Esophagus muscularis mucosa (tissue), 4 donors: ENCODE measurements around the gene PTPRT. TPM values are rescaled to one million over a fixed set of nuclear protein-coding genes. Genes with fewer than 3 reads are reported as not detected.

Source experiments
- DNase-seq: peaks from one replicate; pipeline ENCODE4 v3.0.0-alpha.2; 2017; ENCODE audit errors: extremely low spot score
- H3K27ac ChIP-seq, 4 donors: fragments of 200-600 bp; sonication (generic); replicated peaks in 1 of 4; 1 replicate in 3 of 4; 2 replicates in 1 of 4; pipeline ENCODE4 v1.5.1; 2016 to 2019; ENCODE audit warnings: mild to moderate bottlenecking in 1 of 4
- H3K27me3 ChIP-seq, 4 donors: fragments of 200-600 bp; sonication (generic); one replicate each; pipeline versions ENCODE4 v1.5.1 to v1.6.0; 2016 to 2019
- H3K36me3 ChIP-seq, 4 donors: fragments of 200-600 bp; sonication (generic); one replicate each; pipeline ENCODE4 v1.5.1; 2016 to 2019
- H3K4me1 ChIP-seq, 4 donors: fragments of 200-600 bp; sonication (generic); one replicate each; pipeline ENCODE4 v1.5.1; 2016 to 2019
- H3K4me3 ChIP-seq, 4 donors: fragments of 200-600 bp; sonication (generic); 1 replicate in 2 of 4; 2 replicates in 2 of 4; pipeline ENCODE4 v1.5.1; 2016 to 2019; ENCODE audit warnings: mild to moderate bottlenecking in 4 of 4, moderate library complexity in 1 of 4
- H3K9me3 ChIP-seq, 4 donors: fragments of 200-600 bp; sonication (generic); 1 replicate in 3 of 4; 2 replicates in 1 of 4; pipeline ENCODE4 v1.5.1; 2016 to 2019
- EP300 ChIP-seq: sonication (generic); formaldehyde crosslinking; IDR thresholded peaks from one replicate; pipeline ENCODE4 v1.6.1; 2017; ENCODE audit warnings: antibody characterized with exemption
- POLR2A ChIP-seq: fragments of 450-650 bp; IDR thresholded peaks from one replicate; pipeline ENCODE4 v1.6.1; 2017; ENCODE audit warnings: antibody characterized with exemption, moderate library complexity, mild to moderate bottlenecking, low read depth
- POLR2AphosphoS5 ChIP-seq, 2 donors: sonication (generic); formaldehyde crosslinking; IDR thresholded peaks; one replicate each; pipeline ENCODE4 v1.6.1; 2017; ENCODE audit warnings: antibody characterized with exemption in 2 of 2
- WGBS: methylation state at CpG from one replicate; pipeline ENCODE4 v1.1.5; 2018; 5-methylcytosine and 5-hydroxymethylcytosine counted together
- intact Hi-C: fragments of 100-400 bp; cut with DNase I; formaldehyde crosslinking; loops from one replicate; pipeline ENCODE4 v1.15.1; 2023
- total RNA-seq, 4 donors: library from RNA; depleted of rRNA; stranded (reverse); fragments of >200 nt; gene quantifications; one replicate each; pipeline versions ENCODE4 v1.1.0 to v1.2.1, GENCODE V29; 2016
- TF ChIP-seq, protein P1 (sequence below), 3 experiments: fragments of 200-600 bp in 2 of 3; fragments of 450-650 bp in 1 of 3; sonication (generic) in 2 of 3; IDR thresholded peaks; one replicate each; pipeline ENCODE4 v1.5.1; 2017 to 2019; ENCODE audit warnings: antibody characterized with exemption in 3 of 3, mild to moderate bottlenecking in 2 of 3, moderate library complexity in 1 of 3

PTPRT gene
- total RNA-seq, 4 donors from 2014 or later, result 0.06 to 0.39 TPM; not detected in 2

DNA sequence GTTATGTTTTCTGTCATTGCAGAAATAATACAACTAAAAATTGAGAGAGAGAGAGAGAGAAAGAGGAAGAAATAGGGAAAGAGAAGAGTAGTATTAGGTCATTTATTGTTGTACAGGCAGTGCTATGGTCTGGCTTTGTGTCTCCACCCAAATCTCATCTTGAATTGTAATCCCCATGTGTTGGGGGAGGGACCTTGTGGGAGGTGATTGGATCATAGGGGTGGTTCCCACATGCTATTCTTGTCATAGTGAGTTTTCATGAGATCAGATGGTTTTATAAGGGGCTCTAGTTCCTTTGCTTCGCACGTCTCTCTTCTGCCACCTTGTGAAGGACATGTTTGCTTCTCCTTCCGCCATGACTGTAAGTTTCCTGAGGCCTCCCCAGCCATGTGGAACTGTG, 894.1 kb downstream of the PTPRT start:
- DNase-seq, result no peak
- no peaks in the 10 kb centered on the region for H3K36me3 ChIP-seq
- H3K27me3 ChIP-seq, result no peaks in the 10 kb centered on the region
- H3K9me3 ChIP-seq, result no peaks in the 10 kb centered on the region
- intact Hi-C loops, result no loop called here
- no peaks in the 10 kb centered on the region for H3K4me1 ChIP-seq
- TF ChIP-seq, protein P1, sequence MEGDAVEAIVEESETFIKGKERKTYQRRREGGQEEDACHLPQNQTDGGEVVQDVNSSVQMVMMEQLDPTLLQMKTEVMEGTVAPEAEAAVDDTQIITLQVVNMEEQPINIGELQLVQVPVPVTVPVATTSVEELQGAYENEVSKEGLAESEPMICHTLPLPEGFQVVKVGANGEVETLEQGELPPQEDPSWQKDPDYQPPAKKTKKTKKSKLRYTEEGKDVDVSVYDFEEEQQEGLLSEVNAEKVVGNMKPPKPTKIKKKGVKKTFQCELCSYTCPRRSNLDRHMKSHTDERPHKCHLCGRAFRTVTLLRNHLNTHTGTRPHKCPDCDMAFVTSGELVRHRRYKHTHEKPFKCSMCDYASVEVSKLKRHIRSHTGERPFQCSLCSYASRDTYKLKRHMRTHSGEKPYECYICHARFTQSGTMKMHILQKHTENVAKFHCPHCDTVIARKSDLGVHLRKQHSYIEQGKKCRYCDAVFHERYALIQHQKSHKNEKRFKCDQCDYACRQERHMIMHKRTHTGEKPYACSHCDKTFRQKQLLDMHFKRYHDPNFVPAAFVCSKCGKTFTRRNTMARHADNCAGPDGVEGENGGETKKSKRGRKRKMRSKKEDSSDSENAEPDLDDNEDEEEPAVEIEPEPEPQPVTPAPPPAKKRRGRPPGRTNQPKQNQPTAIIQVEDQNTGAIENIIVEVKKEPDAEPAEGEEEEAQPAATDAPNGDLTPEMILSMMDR (IDR thresholded peaks at IDR 0.05), result no peak
- TF ChIP-seq POLR2AphosphoS5 (IDR thresholded peaks at IDR 0.05) (no peak), EP300 (no peak), POLR2A (no peak)
- no peak overlapping the region for H3K27ac ChIP-seq
- no peak overlapping the region for H3K4me3 ChIP-seq
- WGBS, result 76% methylated on average over 3 of the region's 3 CpGs

- no peak for DNase-seq
- TF ChIP-seq POLR2AphosphoS5 (IDR thresholded peaks at IDR 0.05) (no peak), EP300 (no peak), POLR2A (no peak)
- TF ChIP-seq, protein P1 (IDR thresholded peaks at IDR 0.05), result no peak
- H3K9me3 ChIP-seq, result no peaks in the 10 kb centered on the region
- no peaks in the 10 kb centered on the region for H3K27me3 ChIP-seq
- no peaks in the 10 kb centered on the region for H3K4me1 ChIP-seq
- H3K4me3 ChIP-seq, result no peak overlapping the region
- no peaks in the 10 kb centered on the region for H3K36me3 ChIP-seq
- intact Hi-C loops, result no loop called here
- no peak overlapping the region for H3K27ac ChIP-seq
Measured at GRCh38 chr20:42294976-42295375, 894.7 kb downstream of the PTPRT start.

- DNase-seq, result no peak
- Histone ChIP-seq H3K9me3 (peaks cover 0 to 9% (median 2%) of the 10 kb centered on the region in 4 donors), H3K36me3 (no peaks in the 10 kb centered on the region), H3K4me1 (no peaks in the 10 kb centered on the region), H3K4me3 (no peak overlapping the region), H3K27me3 (no peaks in the 10 kb centered on the region), H3K27ac (no peak overlapping the region)
- 88% methylated on average over 4 of the region's 4 CpGs for WGBS
- TF ChIP-seq POLR2AphosphoS5 (IDR thresholded peaks at IDR 0.05), result no peak
- TF ChIP-seq, protein P1 (IDR thresholded peaks at IDR 0.05), result no peak
- TF ChIP-seq EP300, result no peak
- TF ChIP-seq POLR2A, result no peak
- intact Hi-C loops, result no loop called here
Measured at GRCh38 chr20:42281801-42282200, 907.9 kb downstream of the PTPRT start.

GRCh38 chr20:42276718-42277602, 912.7 kb downstream of the PTPRT start:
- H3K36me3 ChIP-seq, result no peaks in the 10 kb centered on the region
- intact Hi-C loops, result no loop called here
- TF ChIP-seq POLR2A (no peak), EP300 (no peak), POLR2AphosphoS5 (IDR thresholded peaks at IDR 0.05) (no peak)
- TF ChIP-seq, protein P1 (IDR thresholded peaks at IDR 0.05), result no peak
- no peaks in the 10 kb centered on the region for H3K4me1 ChIP-seq
- no peaks in the 10 kb centered on the region for H3K27me3 ChIP-seq
- no peak overlapping the region for H3K27ac ChIP-seq
- DNase-seq, result peak; percentile 62
- WGBS, result 57% methylated on average over 10 of the region's 10 CpGs
- H3K9me3 ChIP-seq, result no peaks in the 10 kb centered on the region
- H3K4me3 ChIP-seq, result no peak overlapping the region
